Stomach (tissue), 4 donors: ENCODE results near the gene CEACAM5.

ENCODE experiments used
- EP300 ChIP-seq: sonication (generic); formaldehyde crosslinking; IDR thresholded peaks from one replicate; pipeline ENCODE4 v1.6.1; 2017; ENCODE audit warnings: antibody characterized with exemption
- POLR2A ChIP-seq, 4 donors: fragments of 450-650 bp; IDR thresholded peaks; one replicate each; pipeline ENCODE4 v1.6.1; 2016; ENCODE audit warnings: antibody characterized with exemption in 4 of 4, control low read depth in 2 of 4, mild to moderate bottlenecking in 1 of 4, moderate library complexity in 1 of 4
- POLR2AphosphoS5 ChIP-seq, 3 donors: sonication (generic); formaldehyde crosslinking; IDR thresholded peaks; one replicate each; pipeline ENCODE4 v1.6.1; 2016; ENCODE audit warnings: antibody characterized with exemption in 3 of 3
- TF ChIP-seq, protein P1 (sequence below), 7 experiments: fragments of 450-650 bp in 4 of 7; fragments of 200-600 bp in 3 of 7; sonication (generic) in 3 of 7; IDR thresholded peaks; one replicate each; pipeline ENCODE4 v1.5.1; 2016 to 2019; ENCODE audit warnings: antibody characterized with exemption in 7 of 7, control low read depth in 2 of 7, mild to moderate bottlenecking in 1 of 7

DNA sequence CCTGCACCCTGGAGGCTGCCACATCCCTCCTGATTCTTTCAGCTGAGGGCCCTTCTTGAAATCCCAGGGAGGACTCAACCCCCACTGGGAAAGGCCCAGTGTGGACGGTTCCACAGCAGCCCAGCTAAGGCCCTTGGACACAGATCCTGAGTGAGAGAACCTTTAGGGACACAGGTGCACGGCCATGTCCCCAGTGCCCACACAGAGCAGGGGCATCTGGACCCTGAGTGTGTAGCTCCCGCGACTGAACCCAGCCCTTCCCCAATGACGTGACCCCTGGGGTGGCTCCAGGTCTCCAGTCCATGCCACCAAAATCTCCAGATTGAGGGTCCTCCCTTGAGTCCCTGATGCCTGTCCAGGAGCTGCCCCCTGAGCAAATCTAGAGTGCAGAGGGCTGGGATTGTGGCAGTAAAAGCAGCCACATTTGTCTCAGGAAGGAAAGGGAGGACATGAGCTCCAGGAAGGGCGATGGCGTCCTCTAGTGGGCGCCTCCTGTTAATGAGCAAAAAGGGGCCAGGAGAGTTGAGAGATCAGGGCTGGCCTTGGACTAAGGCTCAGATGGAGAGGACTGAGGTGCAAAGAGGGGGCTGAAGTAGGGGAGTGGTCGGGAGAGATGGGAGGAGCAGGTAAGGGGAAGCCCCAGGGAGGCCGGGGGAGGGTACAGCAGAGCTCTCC lies 6.9 kb upstream of the CEACAM5 start:
- TF ChIP-seq, protein P1, sequence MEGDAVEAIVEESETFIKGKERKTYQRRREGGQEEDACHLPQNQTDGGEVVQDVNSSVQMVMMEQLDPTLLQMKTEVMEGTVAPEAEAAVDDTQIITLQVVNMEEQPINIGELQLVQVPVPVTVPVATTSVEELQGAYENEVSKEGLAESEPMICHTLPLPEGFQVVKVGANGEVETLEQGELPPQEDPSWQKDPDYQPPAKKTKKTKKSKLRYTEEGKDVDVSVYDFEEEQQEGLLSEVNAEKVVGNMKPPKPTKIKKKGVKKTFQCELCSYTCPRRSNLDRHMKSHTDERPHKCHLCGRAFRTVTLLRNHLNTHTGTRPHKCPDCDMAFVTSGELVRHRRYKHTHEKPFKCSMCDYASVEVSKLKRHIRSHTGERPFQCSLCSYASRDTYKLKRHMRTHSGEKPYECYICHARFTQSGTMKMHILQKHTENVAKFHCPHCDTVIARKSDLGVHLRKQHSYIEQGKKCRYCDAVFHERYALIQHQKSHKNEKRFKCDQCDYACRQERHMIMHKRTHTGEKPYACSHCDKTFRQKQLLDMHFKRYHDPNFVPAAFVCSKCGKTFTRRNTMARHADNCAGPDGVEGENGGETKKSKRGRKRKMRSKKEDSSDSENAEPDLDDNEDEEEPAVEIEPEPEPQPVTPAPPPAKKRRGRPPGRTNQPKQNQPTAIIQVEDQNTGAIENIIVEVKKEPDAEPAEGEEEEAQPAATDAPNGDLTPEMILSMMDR (IDR thresholded peaks at IDR 0.05) = no peak
- no peak for TF ChIP-seq POLR2AphosphoS5 (IDR thresholded peaks at IDR 0.05)
- no peak for TF ChIP-seq EP300
- TF ChIP-seq POLR2A (IDR thresholded peaks at IDR 0.05) = no peak
